ENCODE data around the gene TVP23A.

TVP23A gene

DNA sequence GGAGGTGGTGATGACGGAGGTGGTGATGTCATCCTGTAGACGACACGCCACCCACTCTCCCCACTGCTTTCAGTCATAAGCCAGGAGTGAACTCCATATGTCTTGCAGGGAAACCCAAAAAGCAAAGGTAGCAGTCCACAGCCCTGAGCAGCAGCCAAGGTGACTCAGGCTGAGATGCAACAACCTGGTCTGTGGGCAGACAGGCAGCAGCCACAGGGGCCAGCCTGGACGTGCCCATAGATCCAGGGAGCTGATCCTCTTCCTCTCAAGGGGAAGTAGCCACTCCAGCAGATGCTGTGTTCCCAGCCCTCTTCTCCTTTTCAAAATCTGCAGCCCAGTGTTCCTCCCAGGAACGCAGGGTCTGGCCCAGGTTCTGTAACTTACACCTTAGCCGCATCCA is 41.1 kb upstream of the TVP23A start:
- CTCF ChIA-PET = interaction anchor here (0.7 to 3.0 kb wide), 2 partner anchors 12 to 59 kb away, joined by 3 to 8 read pairs; no protein-coding TSS in a partner anchor
- no peak for DNase-seq (ENCODE audit: extremely low spot score)
- POLR2A ChIA-PET = no interaction called here
- TF ChIP-seq, protein P1, sequence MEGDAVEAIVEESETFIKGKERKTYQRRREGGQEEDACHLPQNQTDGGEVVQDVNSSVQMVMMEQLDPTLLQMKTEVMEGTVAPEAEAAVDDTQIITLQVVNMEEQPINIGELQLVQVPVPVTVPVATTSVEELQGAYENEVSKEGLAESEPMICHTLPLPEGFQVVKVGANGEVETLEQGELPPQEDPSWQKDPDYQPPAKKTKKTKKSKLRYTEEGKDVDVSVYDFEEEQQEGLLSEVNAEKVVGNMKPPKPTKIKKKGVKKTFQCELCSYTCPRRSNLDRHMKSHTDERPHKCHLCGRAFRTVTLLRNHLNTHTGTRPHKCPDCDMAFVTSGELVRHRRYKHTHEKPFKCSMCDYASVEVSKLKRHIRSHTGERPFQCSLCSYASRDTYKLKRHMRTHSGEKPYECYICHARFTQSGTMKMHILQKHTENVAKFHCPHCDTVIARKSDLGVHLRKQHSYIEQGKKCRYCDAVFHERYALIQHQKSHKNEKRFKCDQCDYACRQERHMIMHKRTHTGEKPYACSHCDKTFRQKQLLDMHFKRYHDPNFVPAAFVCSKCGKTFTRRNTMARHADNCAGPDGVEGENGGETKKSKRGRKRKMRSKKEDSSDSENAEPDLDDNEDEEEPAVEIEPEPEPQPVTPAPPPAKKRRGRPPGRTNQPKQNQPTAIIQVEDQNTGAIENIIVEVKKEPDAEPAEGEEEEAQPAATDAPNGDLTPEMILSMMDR (IDR thresholded peaks at IDR 0.05; ENCODE audit: control extremely low read depth, extremely low read depth, low read depth, missing control alignments) = no peak

DNA sequence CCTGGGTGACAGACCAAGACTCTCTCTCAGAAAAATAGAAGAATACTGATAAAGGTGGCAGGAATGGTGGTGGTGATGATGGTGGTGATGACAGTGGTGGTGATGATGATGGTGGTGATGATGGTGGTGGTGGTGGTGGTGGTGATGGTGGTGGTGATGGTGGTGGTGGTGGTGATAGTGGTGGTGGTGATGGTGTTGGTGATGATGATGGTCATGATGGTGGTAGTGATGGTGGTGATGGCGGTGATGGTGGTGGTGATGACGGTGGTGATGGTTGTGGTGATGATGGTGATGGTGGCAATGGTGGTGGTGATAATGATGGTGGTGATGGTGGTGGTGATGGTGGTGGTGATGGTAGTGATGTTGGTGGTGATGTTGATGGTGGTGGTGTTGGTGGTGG is 40.4 kb upstream of the TVP23A start:
- TF ChIP-seq, protein P1 (IDR thresholded peaks at IDR 0.05; ENCODE audit: control extremely low read depth, extremely low read depth, low read depth, missing control alignments) = no peak
- ChIA-PET POLR2A (no interaction called here), CTCF (no interaction called here)
- DNase-seq (ENCODE audit: extremely low spot score) = no peak

DNA sequence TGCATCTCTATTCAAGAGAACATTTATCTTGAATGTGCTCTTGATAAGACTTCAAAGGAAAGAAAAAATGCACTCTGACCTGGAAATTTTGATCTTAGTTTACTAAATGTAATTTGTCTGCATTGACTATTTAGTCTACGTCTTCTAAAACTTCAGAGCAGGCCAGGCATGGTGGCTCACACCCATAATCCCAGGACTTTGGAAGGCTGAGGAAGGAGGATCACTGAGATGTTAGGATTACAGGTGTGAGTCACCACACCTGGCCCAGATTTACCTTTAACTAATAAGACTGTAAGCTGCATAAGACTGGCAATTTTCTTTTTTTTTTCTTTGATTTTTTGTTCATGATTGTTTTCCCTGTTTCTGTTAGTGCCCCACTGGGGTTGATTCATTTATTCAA is 39.6 kb upstream of the TVP23A start:
- DNase-seq (ENCODE audit: extremely low spot score) = no peak
- CTCF ChIA-PET = no interaction called here
- TF ChIP-seq, protein P1 (IDR thresholded peaks at IDR 0.05; ENCODE audit: control extremely low read depth, extremely low read depth, low read depth, missing control alignments) = no peak
- POLR2A ChIA-PET = no interaction called here

DNA sequence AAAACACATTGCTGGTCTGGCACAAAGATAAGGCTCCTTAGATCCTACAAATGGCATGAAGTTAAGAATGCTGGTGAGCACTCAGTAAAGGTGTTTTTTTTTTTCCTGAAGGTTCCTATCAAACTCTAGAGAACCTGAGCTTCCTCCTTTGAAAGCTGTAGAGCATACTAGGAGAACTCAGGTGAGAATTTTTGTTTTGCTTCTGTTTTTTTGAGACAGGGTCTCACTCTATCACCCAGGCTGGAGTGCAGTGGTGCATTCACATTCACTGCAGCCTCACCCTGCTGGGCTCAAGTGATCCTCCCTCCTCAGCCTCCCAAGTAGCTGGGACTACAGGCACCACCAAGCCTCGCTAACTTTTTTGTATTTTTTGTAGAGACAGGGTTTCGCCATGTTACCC is 37.4 kb upstream of the TVP23A start:
- ChIA-PET CTCF (interaction anchor here (1.0 to 1.7 kb wide), 6 partner anchors 9 to 37 kb away, joined by 3 to 5 read pairs (median 4); no protein-coding TSS in a partner anchor), POLR2A (no interaction called here)
- TF ChIP-seq, protein P1 (IDR thresholded peaks at IDR 0.05; ENCODE audit: control extremely low read depth, extremely low read depth, low read depth, missing control alignments) = no peak
- DNase-seq (ENCODE audit: extremely low spot score) = no peak

DNA sequence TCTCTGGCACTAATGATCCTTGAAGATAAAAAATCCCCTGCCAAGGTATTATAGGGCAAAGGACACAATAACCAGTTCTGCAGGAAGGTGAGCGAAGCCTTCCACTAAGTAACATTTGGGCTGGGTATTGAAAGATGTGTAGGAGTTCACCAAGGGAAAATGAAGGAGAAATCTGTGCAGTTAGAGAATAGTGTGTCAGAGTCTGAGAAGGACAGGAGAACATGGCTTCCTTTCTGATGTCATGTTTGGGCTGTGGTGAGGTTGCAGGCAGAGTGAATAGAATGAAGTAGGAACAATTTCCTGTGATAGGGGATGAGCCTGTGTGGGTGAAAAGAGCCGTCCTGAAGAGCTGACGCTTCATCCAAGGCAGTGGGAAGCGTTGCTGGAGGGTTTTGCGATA is 34.4 kb upstream of the TVP23A start:
- no peak for DNase-seq (ENCODE audit: extremely low spot score)
- TF ChIP-seq, protein P1 (IDR thresholded peaks at IDR 0.05; ENCODE audit: control extremely low read depth, extremely low read depth, low read depth, missing control alignments) = no peak
- ChIA-PET POLR2A (no interaction called here), CTCF (interaction anchor here (0.8 to 1.4 kb wide), 3 partner anchors 9 to 24 kb away, joined by 3 to 5 read pairs (median 3); partner anchors contain the start of gene CIITA)

DNA sequence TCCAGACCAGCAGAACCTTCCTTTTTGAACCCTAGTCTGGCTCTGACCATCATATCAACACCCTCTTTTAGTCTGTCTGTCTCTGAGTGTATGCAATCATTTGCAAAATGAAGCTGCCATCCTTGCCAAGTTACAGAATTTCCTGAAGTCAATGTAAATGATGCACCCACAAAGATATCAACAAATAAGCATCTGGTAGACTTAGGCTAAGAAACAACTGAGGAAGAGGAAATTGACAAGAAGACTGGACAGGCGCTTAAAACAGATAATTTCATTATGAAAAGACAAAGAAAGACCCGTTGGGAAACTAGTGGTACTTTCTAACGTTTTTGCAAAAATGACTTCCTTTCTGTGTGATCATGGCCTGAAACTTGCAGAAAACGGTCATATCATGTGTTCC is 33.7 kb upstream of the TVP23A start:
- POLR2A ChIA-PET = no interaction called here
- DNase-seq (ENCODE audit: extremely low spot score) = no peak
- CTCF ChIA-PET = interaction anchor here (0.8 to 1.4 kb wide), 3 partner anchors 9 to 25 kb away, joined by 3 to 5 read pairs (median 3); partner anchors contain the start of gene CIITA
- TF ChIP-seq, protein P1 (IDR thresholded peaks at IDR 0.05; ENCODE audit: control extremely low read depth, extremely low read depth, low read depth, missing control alignments) = no peak
